PFSK-1 (cell line): ENCODE measurements around the gene ZC3H13.

ENCODE experiments used
- POLR2AphosphoS5 ChIP-seq: IDR thresholded peaks from 2 replicates; pipeline ENCODE4 v1.6.1; 2012; ENCODE audit warnings: low read depth, mild to moderate bottlenecking, control low read depth, low read length, moderate library complexity
- TAF1 ChIP-seq: IDR thresholded peaks from 2 replicates; pipeline ENCODE4 v1.6.1; 2012; ENCODE audit warnings: low read length, control low read depth, borderline replicate concordance; ENCODE audit not compliant: insufficient read depth

DNA sequence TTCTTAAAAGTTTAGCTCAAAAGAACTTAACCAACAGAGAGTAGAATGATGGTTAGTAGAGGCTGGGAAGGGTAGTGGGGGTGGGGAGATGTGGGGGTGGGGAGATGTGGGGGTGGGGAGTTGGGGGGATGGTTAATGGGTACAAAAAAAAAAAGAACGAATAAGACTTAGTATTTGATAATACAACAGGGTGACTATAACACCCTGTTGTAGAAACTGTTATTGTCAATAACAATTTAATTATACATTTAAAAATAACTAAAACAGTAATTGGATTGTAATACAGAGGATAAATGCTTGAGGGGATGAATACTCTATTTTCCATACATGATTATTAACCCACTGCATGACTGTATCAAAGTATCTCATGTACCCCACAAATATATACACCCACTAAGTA, 91.1 kb downstream of the ZC3H13 start:
- no peak for TF ChIP-seq POLR2AphosphoS5
- no peak for TF ChIP-seq TAF1
